NCI-H1048 (cell line): ENCODE results near the gene CLCN5.
A peak's percentile ranks its signal among the peaks of the same experiment; 100 is the strongest.

Experiments used
- DNase-seq: peaks from one replicate; lab custom pipeline; 2025; lab: John Stamatoyannopoulos, UW

Gene CLCN5

DNA sequence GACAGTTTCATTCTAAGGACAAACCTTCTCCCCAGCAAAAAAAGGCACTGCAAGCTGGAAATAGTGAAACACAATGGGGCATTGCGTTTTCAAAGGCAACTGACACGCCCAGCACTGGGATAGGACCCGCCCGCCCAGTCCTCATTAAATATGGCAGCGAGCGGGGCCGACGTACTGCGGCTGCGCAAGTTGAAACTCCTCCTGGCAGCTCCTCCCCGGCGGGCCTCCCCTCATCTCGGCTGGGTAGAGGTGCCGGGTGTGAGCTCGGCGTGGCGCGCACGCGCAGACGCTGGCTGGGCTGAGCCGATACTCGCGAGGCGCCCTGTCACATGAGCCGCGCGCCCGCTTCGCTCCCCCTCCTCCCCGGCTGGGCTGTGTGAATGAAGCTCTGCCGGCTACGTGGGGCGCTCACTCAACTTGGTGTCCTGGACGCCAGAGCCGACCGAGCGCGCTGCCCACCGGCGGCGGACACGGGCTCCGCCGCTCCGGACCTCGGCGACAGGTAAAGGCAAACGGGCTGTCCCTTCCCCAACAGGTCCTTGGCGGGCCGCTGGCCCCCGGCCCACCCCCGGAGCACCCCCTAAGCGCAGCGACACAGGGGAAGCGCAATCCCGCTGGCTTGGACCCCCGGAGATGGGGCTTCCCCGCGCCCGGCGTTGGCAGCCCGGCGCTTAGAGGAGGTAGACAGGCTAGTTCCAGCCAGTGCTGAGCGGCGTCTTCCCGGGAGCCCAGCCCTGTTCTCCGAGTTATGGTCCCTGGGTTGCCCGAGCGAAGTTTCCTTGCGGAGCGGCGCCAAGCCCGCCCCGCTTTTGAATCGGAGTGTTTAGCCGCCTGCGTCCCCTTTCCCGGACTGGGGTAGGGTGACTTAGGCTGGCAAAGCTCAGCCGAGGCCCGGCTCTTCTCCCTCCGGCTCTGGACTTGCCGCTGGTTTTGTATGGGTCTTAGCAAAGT, at the start of gene CLCN5:
CLCN5 (plus strand) TSS at position 306 of the 951 bp plus-strand sequence. CDS start 2,703 bp downstream, outside the sequence.
- DNase-seq: peak; percentile 74

GRCh38 chrX:49876750-49877149, 45.6 kb upstream of the CLCN5 start:
- peak; percentile 1 for DNase-seq

DNA sequence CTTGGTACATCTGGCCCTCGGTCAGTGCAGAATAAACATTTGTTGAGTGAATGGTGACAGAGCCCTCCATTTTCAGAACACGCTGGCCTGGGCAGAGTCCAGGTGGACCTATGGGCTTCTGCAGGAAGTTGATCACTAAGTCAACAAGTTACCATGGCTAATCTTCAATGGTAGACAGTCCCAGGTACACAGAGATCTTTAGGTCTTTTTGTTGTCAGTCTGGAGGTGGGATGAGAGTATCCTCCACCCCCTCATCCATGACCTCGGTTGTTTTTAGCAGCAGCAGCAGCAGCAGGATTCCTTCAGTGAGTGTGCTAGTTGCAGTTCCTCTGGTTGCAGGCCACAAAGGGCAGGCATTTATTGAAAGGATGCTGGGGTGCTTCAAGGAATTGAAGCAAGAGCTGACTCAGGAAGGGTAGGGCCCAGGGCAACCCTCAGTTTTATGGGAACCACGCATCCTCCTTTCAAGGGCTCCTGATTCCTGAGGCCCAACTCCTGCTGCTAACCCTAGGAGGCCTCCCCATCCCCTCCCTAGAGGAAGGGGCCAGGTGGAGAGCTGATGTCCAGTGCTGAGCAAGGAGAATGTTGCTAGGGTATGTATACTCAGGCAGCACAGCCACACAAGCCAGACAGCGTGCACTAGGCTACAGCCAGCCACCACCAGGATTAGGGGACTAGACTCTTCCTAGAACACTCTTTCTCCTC, 44.8 kb upstream of the CLCN5 start:
- DNase-seq: no peak

GRCh38 chrX:49878128-49878833, 44.1 kb upstream of the CLCN5 start:
- no peak for DNase-seq

DNA sequence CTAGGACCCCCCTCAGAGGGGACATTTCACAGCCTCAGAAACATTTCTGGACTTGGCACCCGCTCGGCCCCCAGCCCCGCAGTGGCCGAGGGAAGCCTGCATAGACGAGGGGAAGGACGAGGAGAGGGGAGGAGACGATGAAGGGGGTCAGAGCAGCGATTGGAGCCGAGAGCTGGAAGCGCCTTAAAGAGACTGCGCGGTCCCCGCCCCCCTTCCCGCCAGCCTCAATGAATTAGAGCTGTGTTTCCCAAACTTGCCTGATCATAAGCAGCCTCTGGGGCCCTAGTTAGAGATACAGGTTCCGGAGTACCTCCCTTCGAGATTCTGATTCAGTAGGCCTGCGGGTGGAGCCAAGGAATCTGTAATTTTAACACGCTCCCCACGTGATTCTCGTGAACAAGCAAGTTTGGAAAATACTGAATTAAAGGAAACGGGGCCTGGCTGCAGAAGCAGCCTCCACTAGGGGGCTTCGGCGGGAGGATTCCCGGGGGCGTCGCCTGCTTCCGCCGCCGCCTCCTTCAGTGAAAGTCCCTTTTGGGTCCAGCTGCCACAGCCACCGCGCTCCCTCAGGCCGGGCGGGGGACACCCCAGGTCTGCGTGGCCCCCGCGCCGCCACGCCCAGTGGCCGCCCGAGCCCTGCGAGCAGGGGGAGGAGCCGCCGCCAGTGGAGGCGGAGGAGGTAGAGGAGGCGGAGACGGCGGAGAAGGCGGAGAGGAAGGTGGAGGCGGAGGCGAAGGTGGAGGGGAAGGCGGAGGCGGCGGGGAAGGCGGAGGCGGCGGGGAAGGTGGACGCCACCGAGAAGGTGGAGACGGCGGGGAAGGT, 43.4 kb upstream of the CLCN5 start, which contains the start of gene USP27X:
USP27X (plus strand) TSS at position 651 of the 822 bp plus-strand sequence. CDS start 824 bp downstream, outside the sequence.
- DNase-seq: peak; percentile 50

- DNase-seq: no peak
Observed at GRCh38 chrX:49879656-49880277, 42.6 kb upstream of the CLCN5 start.

GRCh38 chrX:49880668-49881067, 41.7 kb upstream of the CLCN5 start:
- no peak for DNase-seq

- peak; percentile 25 for DNase-seq
Observed at GRCh38 chrX:49884290-49884862, 38.0 kb upstream of the CLCN5 start.

- DNase-seq: no peak
Observed at GRCh38 chrX:49892542-49892941, 29.9 kb upstream of the CLCN5 start.

- DNase-seq: no peak
Observed at GRCh38 chrX:49896951-49897350, 25.4 kb upstream of the CLCN5 start.

- DNase-seq: no peak
Observed at GRCh38 chrX:49901048-49901447, 21.3 kb upstream of the CLCN5 start.

DNA sequence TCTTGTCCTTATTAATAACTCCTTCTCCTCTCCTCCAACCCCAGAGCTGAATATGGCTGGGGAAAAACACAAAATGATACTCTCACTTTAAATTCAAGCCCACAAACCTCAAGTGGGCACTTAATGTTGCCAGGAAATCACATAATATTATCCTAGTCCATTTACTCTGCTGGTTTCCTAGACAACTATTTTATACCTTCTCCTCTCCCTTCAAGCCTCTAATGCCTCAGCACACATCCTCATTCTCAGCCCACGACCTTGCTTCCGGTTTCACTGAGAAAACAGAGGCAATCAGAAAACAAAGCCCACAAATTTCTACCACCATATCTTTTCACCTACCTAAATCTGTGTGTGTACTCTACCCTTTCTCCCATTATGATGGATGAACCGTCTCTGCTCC, 12.1 kb upstream of the CLCN5 start:
- no peak for DNase-seq

- DNase-seq: no peak
Observed at GRCh38 chrX:49912086-49912485, 10.3 kb upstream of the CLCN5 start.

DNA sequence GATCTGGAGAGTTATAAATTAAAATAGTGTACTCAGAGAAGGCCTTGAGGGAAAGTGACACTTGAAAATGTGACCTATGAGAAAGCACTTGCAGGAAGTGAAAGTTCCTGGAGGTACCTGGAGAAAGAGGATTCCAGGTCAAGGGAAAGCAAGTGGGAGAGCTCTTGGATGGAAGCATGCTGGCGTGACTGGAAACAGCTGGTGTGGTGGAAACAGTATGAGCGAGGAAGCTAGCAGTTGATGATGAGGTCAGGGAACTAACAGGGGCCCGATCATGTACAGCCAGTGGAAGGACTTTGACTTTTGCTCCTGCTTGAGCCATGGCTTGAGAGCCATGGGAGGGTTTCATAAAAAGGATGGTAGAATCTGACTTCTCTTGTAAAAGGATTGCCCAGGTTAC, 9.5 kb upstream of the CLCN5 start:
- DNase-seq: no peak

GRCh38 chrX:49915361-49916222, 6.8 kb upstream of the CLCN5 start:
- no peak for DNase-seq

- DNase-seq: no peak
Observed at GRCh38 chrX:49919617-49920016, 2.8 kb upstream of the CLCN5 start.

DNA sequence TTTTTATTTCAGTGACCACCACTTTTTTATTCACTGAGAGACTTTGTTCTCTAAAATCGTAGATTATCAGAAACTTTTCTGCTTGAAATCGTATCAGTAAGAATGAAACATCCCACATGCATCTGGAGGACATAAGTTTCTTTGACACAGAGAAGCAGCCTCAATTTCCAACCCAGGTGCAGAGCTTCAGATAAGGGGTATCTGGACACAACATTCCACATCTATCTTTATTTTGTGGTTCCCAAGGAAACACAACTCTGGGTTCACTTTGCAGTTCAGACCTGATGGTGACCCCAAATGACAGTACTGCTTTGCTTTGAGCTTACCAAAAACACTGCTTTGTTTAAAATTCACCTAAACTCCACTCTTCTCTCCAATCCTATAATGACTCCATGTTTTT, 1.3 kb upstream of the CLCN5 start:
- DNase-seq: no peak

DNA sequence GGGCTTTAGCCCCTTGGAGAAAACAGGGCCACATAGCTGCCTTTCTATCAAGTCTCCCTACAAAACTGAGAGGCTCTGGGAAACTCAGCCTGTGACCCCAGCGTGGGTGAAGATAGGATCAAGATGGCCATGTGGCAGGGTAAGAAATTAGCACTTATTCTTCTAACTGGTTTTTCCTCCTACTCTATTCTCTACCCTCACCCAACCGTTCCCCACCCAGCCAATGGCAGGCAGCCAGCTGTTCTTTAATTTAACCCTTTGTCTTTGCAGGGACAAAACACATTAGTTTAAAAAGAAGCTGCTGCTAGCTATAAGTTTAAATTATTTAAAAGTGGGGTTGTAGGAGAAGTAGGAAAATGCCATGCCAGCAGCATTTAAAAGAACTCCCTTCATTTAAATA, 2.8 kb downstream of the CLCN5 start:
- no peak for DNase-seq

GRCh38 chrX:49930039-49930438, 7.6 kb downstream of the CLCN5 start:
- no peak for DNase-seq

DNA sequence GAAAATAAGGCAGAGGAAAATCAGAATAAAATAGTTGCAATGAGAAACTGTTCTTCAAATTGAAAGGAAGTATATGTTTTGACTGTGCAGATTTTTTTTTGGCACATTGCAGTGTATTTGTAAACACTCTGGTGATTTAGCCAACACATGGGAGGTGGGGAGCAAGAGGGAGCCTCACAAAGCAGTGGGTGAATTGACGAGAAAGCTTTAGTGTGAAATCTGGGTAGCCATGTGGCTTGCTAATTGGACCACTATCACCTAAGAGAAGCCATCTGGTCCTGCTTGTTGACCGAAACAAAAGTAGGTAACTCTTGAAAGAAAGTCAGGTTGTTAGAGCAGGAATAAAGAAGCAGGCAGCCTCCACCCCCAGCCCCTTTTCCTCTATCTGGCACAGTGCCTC, 10.4 kb downstream of the CLCN5 start:
- DNase-seq: no peak
